ENCODE results near the gene PAQR8. TPM values are rescaled to one million over a fixed set of nuclear protein-coding genes. Genes with fewer than 3 reads are reported as not detected.
A peak's percentile ranks its signal among the peaks of the same experiment; 100 is the strongest.

Gene PAQR8
- polyA plus RNA-seq, 1 donor from 2014 or later = 1.8 TPM

DNA sequence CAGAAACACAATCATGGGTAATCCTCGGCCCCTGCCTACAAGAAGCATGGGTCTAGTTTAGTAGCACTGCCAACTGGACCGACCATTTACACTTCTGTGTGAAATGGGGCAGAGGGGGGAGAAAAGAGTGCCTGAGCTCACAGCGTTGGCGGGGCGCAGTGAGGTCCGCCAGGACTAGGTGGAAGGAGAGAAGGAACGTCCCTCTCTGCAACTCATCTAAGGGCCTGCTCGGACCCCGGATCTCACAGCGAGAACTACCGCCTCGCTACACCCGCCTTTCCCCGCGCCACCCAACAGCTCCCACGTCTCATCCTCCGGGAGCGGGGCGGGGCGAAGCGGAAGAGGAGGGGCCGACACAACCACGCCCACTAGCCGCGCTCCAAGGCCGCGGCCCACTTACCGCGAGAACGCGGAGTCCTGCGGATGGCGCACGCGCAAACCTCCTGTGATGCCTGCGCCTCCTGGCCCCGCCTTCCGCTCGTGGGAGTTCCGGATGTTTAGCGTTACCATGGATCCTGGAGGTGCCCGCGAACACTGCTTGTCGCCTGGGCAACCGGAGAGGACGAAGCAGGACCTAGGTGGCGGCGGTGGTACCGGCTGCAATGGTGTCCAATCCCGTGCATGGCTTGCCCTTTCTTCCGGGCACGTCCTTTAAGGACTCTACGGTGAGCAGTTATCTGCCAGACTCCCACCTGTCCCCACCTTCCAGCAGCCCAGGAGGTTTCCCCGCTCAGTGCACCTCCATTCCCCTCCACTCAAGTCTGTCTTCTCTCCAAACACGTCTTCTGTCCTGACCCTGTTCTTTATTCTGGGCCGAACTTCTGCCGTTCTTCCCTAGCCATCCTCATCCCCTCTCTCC, 58.1 kb downstream of the PAQR8 start, which contains the start of gene EFHC1:
TSS of gene EFHC1 (plus strand) at position 534 of the 859 bp plus-strand sequence. CDS start at position 603, 69 bp downstream.
- H4K20me1 ChIP-seq (ENCODE audit: insufficient read depth) = no peaks in the 10 kb centered on the region
- peak within 1 kb of the TSS; percentile 57 for H3K4me2 ChIP-seq (ENCODE audit: low read length)
- peak; percentile 95 for TF ChIP-seq MXI1 (conservative IDR thresholded peaks at IDR 0.05; ENCODE audit: poor library complexity, severe bottlenecking)
- TF ChIP-seq EP300 (conservative IDR thresholded peaks at IDR 0.05; ENCODE audit: poor library complexity, severe bottlenecking) = peak; percentile 67
- no peak for TF ChIP-seq RAD21 (conservative IDR thresholded peaks at IDR 0.05)
- peak; percentile 17 for TF ChIP-seq TAF1 (IDR thresholded peaks at IDR 0.05; ENCODE audit: low read depth)
- no peak for TF ChIP-seq EZH2 (IDR thresholded peaks at IDR 0.05; ENCODE audit: borderline replicate concordance, insufficient read depth, low read length, poor library complexity, severe bottlenecking)
- TF ChIP-seq, protein P1, sequence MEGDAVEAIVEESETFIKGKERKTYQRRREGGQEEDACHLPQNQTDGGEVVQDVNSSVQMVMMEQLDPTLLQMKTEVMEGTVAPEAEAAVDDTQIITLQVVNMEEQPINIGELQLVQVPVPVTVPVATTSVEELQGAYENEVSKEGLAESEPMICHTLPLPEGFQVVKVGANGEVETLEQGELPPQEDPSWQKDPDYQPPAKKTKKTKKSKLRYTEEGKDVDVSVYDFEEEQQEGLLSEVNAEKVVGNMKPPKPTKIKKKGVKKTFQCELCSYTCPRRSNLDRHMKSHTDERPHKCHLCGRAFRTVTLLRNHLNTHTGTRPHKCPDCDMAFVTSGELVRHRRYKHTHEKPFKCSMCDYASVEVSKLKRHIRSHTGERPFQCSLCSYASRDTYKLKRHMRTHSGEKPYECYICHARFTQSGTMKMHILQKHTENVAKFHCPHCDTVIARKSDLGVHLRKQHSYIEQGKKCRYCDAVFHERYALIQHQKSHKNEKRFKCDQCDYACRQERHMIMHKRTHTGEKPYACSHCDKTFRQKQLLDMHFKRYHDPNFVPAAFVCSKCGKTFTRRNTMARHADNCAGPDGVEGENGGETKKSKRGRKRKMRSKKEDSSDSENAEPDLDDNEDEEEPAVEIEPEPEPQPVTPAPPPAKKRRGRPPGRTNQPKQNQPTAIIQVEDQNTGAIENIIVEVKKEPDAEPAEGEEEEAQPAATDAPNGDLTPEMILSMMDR (IDR thresholded peaks at IDR 0.05; ENCODE audit: poor library complexity, severe bottlenecking) = no peak
- TF ChIP-seq SMC3 (conservative IDR thresholded peaks at IDR 0.05; ENCODE audit: poor library complexity) = peak; percentile 16
- TF ChIP-seq POLR2AphosphoS5 (IDR thresholded peaks at IDR 0.05) = peak; percentile 89
- TF ChIP-seq, protein P2, sequence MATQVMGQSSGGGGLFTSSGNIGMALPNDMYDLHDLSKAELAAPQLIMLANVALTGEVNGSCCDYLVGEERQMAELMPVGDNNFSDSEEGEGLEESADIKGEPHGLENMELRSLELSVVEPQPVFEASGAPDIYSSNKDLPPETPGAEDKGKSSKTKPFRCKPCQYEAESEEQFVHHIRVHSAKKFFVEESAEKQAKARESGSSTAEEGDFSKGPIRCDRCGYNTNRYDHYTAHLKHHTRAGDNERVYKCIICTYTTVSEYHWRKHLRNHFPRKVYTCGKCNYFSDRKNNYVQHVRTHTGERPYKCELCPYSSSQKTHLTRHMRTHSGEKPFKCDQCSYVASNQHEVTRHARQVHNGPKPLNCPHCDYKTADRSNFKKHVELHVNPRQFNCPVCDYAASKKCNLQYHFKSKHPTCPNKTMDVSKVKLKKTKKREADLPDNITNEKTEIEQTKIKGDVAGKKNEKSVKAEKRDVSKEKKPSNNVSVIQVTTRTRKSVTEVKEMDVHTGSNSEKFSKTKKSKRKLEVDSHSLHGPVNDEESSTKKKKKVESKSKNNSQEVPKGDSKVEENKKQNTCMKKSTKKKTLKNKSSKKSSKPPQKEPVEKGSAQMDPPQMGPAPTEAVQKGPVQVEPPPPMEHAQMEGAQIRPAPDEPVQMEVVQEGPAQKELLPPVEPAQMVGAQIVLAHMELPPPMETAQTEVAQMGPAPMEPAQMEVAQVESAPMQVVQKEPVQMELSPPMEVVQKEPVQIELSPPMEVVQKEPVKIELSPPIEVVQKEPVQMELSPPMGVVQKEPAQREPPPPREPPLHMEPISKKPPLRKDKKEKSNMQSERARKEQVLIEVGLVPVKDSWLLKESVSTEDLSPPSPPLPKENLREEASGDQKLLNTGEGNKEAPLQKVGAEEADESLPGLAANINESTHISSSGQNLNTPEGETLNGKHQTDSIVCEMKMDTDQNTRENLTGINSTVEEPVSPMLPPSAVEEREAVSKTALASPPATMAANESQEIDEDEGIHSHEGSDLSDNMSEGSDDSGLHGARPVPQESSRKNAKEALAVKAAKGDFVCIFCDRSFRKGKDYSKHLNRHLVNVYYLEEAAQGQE (IDR thresholded peaks at IDR 0.05; ENCODE audit: borderline replicate concordance) = no peak
- H3K4me3 ChIP-seq (ENCODE audit: low read length) = peak within 1 kb of the TSS; percentile 74
- H3K27me3 ChIP-seq (ENCODE audit: insufficient read depth, low read depth, low read length) = no peaks in the 10 kb centered on the region
- H3K79me2 ChIP-seq (replicated peaks; ENCODE audit: insufficient read depth, low read length) = peaks cover 15% of the 10 kb centered on the region
- no peaks in the 10 kb centered on the region for H3F3A ChIP-seq (ENCODE audit: insufficient read depth, low read length, poor library complexity, severe bottlenecking)
- H3K36me3 ChIP-seq (ENCODE audit: insufficient read depth, low read length) = no peaks in the 10 kb centered on the region
- peak within 1 kb of the TSS; percentile 95 for H3K27ac ChIP-seq (ENCODE audit: low read length)
- H3K9me3 ChIP-seq (ENCODE audit: low read length) = no peaks in the 10 kb centered on the region
- H3K9me2 ChIP-seq (ENCODE audit: insufficient read depth, low read length) = no peaks in the 10 kb centered on the region
- peak within 1 kb of the TSS; percentile 96 for H2AFZ ChIP-seq (ENCODE audit: low read depth, low read length)
- H3K9ac ChIP-seq (ENCODE audit: low read length) = peak within 1 kb of the TSS; percentile 92

DNA sequence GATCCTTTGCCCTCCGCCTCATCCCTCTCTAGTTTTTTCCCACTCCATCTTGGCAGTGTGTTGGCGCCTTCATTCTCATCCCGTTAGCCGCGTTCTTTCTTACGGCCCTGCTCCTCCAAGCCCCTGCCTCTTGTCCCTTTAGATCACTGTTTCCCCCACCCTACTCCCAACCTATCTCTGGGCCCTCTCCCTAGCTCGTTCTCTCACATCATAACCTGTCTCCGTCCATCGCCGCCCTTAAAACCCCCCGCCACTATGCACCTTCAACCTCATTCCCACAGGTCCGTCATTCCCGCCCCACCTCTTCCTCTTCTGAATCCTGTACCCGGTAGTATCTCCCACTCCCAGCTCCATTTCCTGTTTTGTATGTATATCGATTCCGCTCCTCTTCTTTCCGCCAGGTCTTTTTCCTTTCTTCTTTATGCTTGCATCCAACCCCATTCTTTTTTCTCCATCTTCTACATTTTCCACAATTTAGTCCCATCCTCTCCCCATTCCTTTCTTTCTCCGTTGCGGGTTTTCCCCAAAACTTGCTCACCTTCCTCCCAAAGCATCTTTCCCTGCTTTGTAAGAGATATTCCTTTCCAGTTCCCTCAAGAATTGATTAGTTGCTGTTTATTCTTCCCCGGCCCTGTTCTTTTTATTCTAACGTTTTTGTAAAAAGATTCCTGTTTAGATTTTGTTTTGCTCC, 58.9 kb downstream of the PAQR8 start:
- no peaks in the 10 kb centered on the region for H4K20me1 ChIP-seq (ENCODE audit: insufficient read depth)
- H3K9me3 ChIP-seq (ENCODE audit: low read length) = no peaks in the 10 kb centered on the region
- peaks cover under 1% of the 10 kb centered on the region for H3K36me3 ChIP-seq (ENCODE audit: insufficient read depth, low read length)
- H3K4me3 ChIP-seq (ENCODE audit: low read length) = peak overlapping the region; percentile 74
- no peaks in the 10 kb centered on the region for H3K27me3 ChIP-seq (ENCODE audit: insufficient read depth, low read depth, low read length)
- peak overlapping the region; percentile 96 for H2AFZ ChIP-seq (ENCODE audit: low read depth, low read length)
- H3K4me2 ChIP-seq (ENCODE audit: low read length) = peak overlapping the region; percentile 40
- no peaks in the 10 kb centered on the region for H3K9me2 ChIP-seq (ENCODE audit: insufficient read depth, low read length)
- H3K27ac ChIP-seq (ENCODE audit: low read length) = peak overlapping the region; percentile 95
- H3K9ac ChIP-seq (ENCODE audit: low read length) = peak overlapping the region; percentile 92
- H3F3A ChIP-seq (ENCODE audit: insufficient read depth, low read length, poor library complexity, severe bottlenecking) = no peaks in the 10 kb centered on the region
- H3K79me2 ChIP-seq (replicated peaks; ENCODE audit: insufficient read depth, low read length) = peaks cover 15% of the 10 kb centered on the region
- TF ChIP-seq, protein P2 (IDR thresholded peaks at IDR 0.05; ENCODE audit: borderline replicate concordance) = no peak
- TF ChIP-seq POLR2AphosphoS5 (IDR thresholded peaks at IDR 0.05) (no peak), TAF1 (IDR thresholded peaks at IDR 0.05; ENCODE audit: low read depth) (peak; percentile 19), SMC3 (conservative IDR thresholded peaks at IDR 0.05; ENCODE audit: poor library complexity) (no peak), EP300 (conservative IDR thresholded peaks at IDR 0.05; ENCODE audit: poor library complexity, severe bottlenecking) (no peak), RAD21 (conservative IDR thresholded peaks at IDR 0.05) (no peak), MXI1 (conservative IDR thresholded peaks at IDR 0.05; ENCODE audit: poor library complexity, severe bottlenecking) (no peak), EZH2 (IDR thresholded peaks at IDR 0.05; ENCODE audit: borderline replicate concordance, insufficient read depth, low read length, poor library complexity, severe bottlenecking) (no peak)
- TF ChIP-seq, protein P1 (IDR thresholded peaks at IDR 0.05; ENCODE audit: poor library complexity, severe bottlenecking) = no peak
